ENCODE results near the gene INTS6.

INTS6 gene

GRCh38 chr13:51432576-51432975 is 20.3 kb downstream of the INTS6 start:
- no peak overlapping the region for H3K4me3 ChIP-seq (ENCODE audit: low read depth, low read length)

GRCh38 chr13:51426982-51427381 is 25.9 kb downstream of the INTS6 start:
- Histone ChIP-seq H3K9me3 (ENCODE audit: control insufficient read depth, low read length) (no peaks in the 10 kb centered on the region), H3K36me3 (ENCODE audit: control insufficient read depth, insufficient read depth, low read length) (no peaks in the 10 kb centered on the region), H3K9ac (no peak overlapping the region), H3K4me3 (ENCODE audit: low read depth, low read length) (no peak overlapping the region), H3K4me1 (peaks cover 6% of the 10 kb centered on the region), H3K27me3 (ENCODE audit: control insufficient read depth, insufficient read depth, low read length) (no peaks in the 10 kb centered on the region), H3K27ac (no peak overlapping the region), H3K4me2 (ENCODE audit: low read length) (no peak overlapping the region), H3K79me2 (peaks cover 6% of the 10 kb centered on the region), H2AFZ (no peak overlapping the region)
- no peak for TF ChIP-seq CTCF (IDR thresholded peaks at IDR 0.05)

More at GRCh38 chr13:51432576-51432975, 20.3 kb downstream of the INTS6 start:
- Histone ChIP-seq H3K4me2 (ENCODE audit: low read length) (no peak overlapping the region), H3K27me3 (ENCODE audit: control insufficient read depth, insufficient read depth, low read length) (no peaks in the 10 kb centered on the region), H3K4me1 (no peaks in the 10 kb centered on the region), H3K9me3 (ENCODE audit: control insufficient read depth, low read length) (no peaks in the 10 kb centered on the region), H3K36me3 (ENCODE audit: control insufficient read depth, insufficient read depth, low read length) (no peaks in the 10 kb centered on the region), H3K79me2 (no peaks in the 10 kb centered on the region), H3K9ac (no peak overlapping the region), H2AFZ (no peak overlapping the region), H3K27ac (no peak overlapping the region)
- TF ChIP-seq CTCF (IDR thresholded peaks at IDR 0.05) = no peak

- Histone ChIP-seq H3K27me3 (ENCODE audit: control insufficient read depth, insufficient read depth, low read length) (no peaks in the 10 kb centered on the region), H3K9me3 (ENCODE audit: control insufficient read depth, low read length) (no peaks in the 10 kb centered on the region), H3K4me2 (ENCODE audit: low read length) (peak overlapping the region; percentile 28), H3K79me2 (peaks cover 13% of the 10 kb centered on the region), H3K27ac (no peak overlapping the region), H3K4me3 (ENCODE audit: low read depth, low read length) (no peak overlapping the region), H3K4me1 (peaks cover 11% of the 10 kb centered on the region), H3K36me3 (ENCODE audit: control insufficient read depth, insufficient read depth, low read length) (no peaks in the 10 kb centered on the region), H2AFZ (no peak overlapping the region), H3K9ac (no peak overlapping the region)
- no peak for TF ChIP-seq CTCF (IDR thresholded peaks at IDR 0.05)
Measured at GRCh38 chr13:51425410-51426042, 27.3 kb downstream of the INTS6 start.

GRCh38 chr13:51423766-51424165 is 29.1 kb downstream of the INTS6 start:
- Histone ChIP-seq H3K4me1 (peaks cover 11% of the 10 kb centered on the region), H3K9me3 (ENCODE audit: control insufficient read depth, low read length) (no peaks in the 10 kb centered on the region), H3K9ac (no peak overlapping the region)

More at GRCh38 chr13:51423766-51424165, 29.1 kb downstream of the INTS6 start:
- no peak overlapping the region for H3K4me2 ChIP-seq (ENCODE audit: low read length)
- H3K27ac ChIP-seq = no peak overlapping the region
- H3K27me3 ChIP-seq (ENCODE audit: control insufficient read depth, insufficient read depth, low read length) = no peaks in the 10 kb centered on the region
- no peaks in the 10 kb centered on the region for H3K36me3 ChIP-seq (ENCODE audit: control insufficient read depth, insufficient read depth, low read length)
- peaks cover 17% of the 10 kb centered on the region for H3K79me2 ChIP-seq
- H3K4me3 ChIP-seq (ENCODE audit: low read depth, low read length) = no peak overlapping the region
- no peak for TF ChIP-seq CTCF (IDR thresholded peaks at IDR 0.05)
- H2AFZ ChIP-seq = no peak overlapping the region
